HepG2 (cell line): ENCODE results near the gene MLST8. TPM values are rescaled to one million over a fixed set of nuclear protein-coding genes. Genes with fewer than 3 reads are reported as not detected.

Source experiments
- CBX5 ChIP-seq: sonication (generic); formaldehyde crosslinking; IDR thresholded peaks from 2 replicates; pipeline ENCODE4 v1.4.0; 2020; ENCODE audit warnings: missing genetic modification reagents, borderline replicate concordance
- EP300 ChIP-seq, 3 experiments: sonication (generic) in 1 of 3; formaldehyde crosslinking in 1 of 3; IDR thresholded peaks; 2 replicates each; pipeline versions ENCODE4 v1.5.1 to v1.6.1; 2011 to 2020; ENCODE audit warnings: low read depth in 2 of 3, low read length in 2 of 3, borderline replicate concordance in 1 of 3, improper control_type of control experiment in 1 of 3, mild to moderate bottlenecking in 1 of 3, missing genetic modification reagents in 1 of 3, moderate library complexity in 1 of 3
- KDM4B ChIP-seq: sonication (generic); formaldehyde crosslinking; IDR thresholded peaks from 2 replicates; pipeline ENCODE4 v1.4.0; 2020; ENCODE audit warnings: missing genetic modification reagents
- NR2C2 ChIP-seq: sonication (generic); formaldehyde crosslinking; IDR thresholded peaks from 2 replicates; pipeline ENCODE4 v1.4.0; 2020; ENCODE audit warnings: missing genetic modification reagents, mild to moderate bottlenecking, moderate library complexity, borderline replicate concordance
- ZBTB34 ChIP-seq: sonication (generic); formaldehyde crosslinking; IDR thresholded peaks from 2 replicates; pipeline ENCODE4 v1.8.0; 2022; ENCODE audit warnings: mild to moderate bottlenecking, missing genetic modification reagents
- ZNF34 ChIP-seq: sonication (generic); formaldehyde crosslinking; IDR thresholded peaks from 2 replicates; pipeline ENCODE4 v1.4.0; 2020; ENCODE audit warnings: mild to moderate bottlenecking, missing genetic modification reagents, borderline replicate concordance
- ZNF639 ChIP-seq: conservative IDR thresholded peaks from 2 replicates; pipeline ENCODE4 v1.6.1; 2018; ENCODE audit warnings: missing genetic modification reagents
- ZNF724P ChIP-seq: sonication (generic); formaldehyde crosslinking; IDR thresholded peaks from 2 replicates; pipeline ENCODE4 v1.8.0; 2022; ENCODE audit warnings: missing genetic modification reagents, borderline replicate concordance
- ZNF772 ChIP-seq: sonication (generic); formaldehyde crosslinking; IDR thresholded peaks from 2 replicates; pipeline ENCODE4 v1.5.0; 2020; ENCODE audit warnings: mild to moderate bottlenecking, missing genetic modification reagents
- ZSCAN9 ChIP-seq: IDR thresholded peaks from 2 replicates; pipeline ENCODE4 v1.6.1; 2016; ENCODE audit warnings: borderline replicate concordance
- polyA plus RNA-seq, 8 experiments: library from polyadenylated mRNA; depleted of rRNA in 3 of 8; stranded (reverse) in 7 of 8; unstranded in 1 of 8; fragments of >200 nt; fragmentation: Illumina TruSeq in 4 of 8; extraction: Trizol in 4 of 8; gene quantifications; 2 replicates each; pipeline versions ENCODE4 v1.2.1 to v1.2.3, GENCODE V29; 2011 to 2016; ENCODE audit warnings: low read depth in 4 of 8, missing spikeins in 1 of 8, mixed read lengths in 1 of 8; ENCODE audit not compliant: insufficient read depth in 1 of 8
- total RNA-seq, 5 experiments: library from RNA; depleted of rRNA; stranded (reverse); fragments of >200 nt; fragmentation: Illumina TruSeq; extraction: Trizol; gene quantifications; 2 replicates each; pipeline ENCODE4 v1.2.3, GENCODE V29; 2016; ENCODE audit warnings: low read depth in 1 of 5
- TF ChIP-seq, protein P1 (sequence below): sonication (generic); formaldehyde crosslinking; IDR thresholded peaks from 2 replicates; pipeline ENCODE4 v1.4.0; 2020; ENCODE audit warnings: mild to moderate bottlenecking, low read depth, missing genetic modification reagents
- TF ChIP-seq, protein P2 (sequence below): sonication (generic); formaldehyde crosslinking; IDR thresholded peaks from 2 replicates; pipeline ENCODE4 v1.9.0; 2022; ENCODE audit warnings: low read depth, missing genetic modification reagents
- TF ChIP-seq, protein P3 (sequence below): sonication (generic); formaldehyde crosslinking; IDR thresholded peaks from 2 replicates; pipeline ENCODE4 v1.5.1; 2020; ENCODE audit warnings: mild to moderate bottlenecking, missing genetic modification reagents, borderline replicate concordance
- TF ChIP-seq, protein P4 (sequence below): sonication (generic); formaldehyde crosslinking; conservative IDR thresholded peaks from 2 replicates; pipeline ENCODE4 v1.8.1; 2023; ENCODE audit warnings: missing genetic modification reagents

MLST8 gene
- total and polyA plus RNA-seq, 2 of the 13 experiments (the other 11 are each of a cell fraction or from before 2014, with no cell fraction given) = 30.8 to 72.7 TPM

- no peak for TF ChIP-seq ZNF639 (CRISPR knock-in tag)
- TF ChIP-seq, protein P1, sequence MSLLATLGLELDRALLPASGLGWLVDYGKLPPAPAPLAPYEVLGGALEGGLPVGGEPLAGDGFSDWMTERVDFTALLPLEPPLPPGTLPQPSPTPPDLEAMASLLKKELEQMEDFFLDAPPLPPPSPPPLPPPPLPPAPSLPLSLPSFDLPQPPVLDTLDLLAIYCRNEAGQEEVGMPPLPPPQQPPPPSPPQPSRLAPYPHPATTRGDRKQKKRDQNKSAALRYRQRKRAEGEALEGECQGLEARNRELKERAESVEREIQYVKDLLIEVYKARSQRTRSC (CRISPR knock-in tag) = no peak
- TF ChIP-seq, protein P2, sequence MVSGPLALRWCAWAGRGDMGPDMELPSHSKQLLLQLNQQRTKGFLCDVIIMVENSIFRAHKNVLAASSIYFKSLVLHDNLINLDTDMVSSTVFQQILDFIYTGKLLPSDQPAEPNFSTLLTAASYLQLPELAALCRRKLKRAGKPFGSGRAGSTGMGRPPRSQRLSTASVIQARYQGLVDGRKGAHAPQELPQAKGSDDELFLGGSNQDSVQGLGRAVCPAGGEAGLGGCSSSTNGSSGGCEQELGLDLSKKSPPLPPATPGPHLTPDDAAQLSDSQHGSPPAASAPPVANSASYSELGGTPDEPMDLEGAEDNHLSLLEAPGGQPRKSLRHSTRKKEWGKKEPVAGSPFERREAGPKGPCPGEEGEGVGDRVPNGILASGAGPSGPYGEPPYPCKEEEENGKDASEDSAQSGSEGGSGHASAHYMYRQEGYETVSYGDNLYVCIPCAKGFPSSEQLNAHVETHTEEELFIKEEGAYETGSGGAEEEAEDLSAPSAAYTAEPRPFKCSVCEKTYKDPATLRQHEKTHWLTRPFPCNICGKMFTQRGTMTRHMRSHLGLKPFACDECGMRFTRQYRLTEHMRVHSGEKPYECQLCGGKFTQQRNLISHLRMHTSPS = no peak
- no peak for TF ChIP-seq ZNF34 (CRISPR knock-in tag)
- no peak; the same call in 1 of the 2 replicates for TF ChIP-seq CBX5 (CRISPR knock-in tag)
- TF ChIP-seq, protein P3, sequence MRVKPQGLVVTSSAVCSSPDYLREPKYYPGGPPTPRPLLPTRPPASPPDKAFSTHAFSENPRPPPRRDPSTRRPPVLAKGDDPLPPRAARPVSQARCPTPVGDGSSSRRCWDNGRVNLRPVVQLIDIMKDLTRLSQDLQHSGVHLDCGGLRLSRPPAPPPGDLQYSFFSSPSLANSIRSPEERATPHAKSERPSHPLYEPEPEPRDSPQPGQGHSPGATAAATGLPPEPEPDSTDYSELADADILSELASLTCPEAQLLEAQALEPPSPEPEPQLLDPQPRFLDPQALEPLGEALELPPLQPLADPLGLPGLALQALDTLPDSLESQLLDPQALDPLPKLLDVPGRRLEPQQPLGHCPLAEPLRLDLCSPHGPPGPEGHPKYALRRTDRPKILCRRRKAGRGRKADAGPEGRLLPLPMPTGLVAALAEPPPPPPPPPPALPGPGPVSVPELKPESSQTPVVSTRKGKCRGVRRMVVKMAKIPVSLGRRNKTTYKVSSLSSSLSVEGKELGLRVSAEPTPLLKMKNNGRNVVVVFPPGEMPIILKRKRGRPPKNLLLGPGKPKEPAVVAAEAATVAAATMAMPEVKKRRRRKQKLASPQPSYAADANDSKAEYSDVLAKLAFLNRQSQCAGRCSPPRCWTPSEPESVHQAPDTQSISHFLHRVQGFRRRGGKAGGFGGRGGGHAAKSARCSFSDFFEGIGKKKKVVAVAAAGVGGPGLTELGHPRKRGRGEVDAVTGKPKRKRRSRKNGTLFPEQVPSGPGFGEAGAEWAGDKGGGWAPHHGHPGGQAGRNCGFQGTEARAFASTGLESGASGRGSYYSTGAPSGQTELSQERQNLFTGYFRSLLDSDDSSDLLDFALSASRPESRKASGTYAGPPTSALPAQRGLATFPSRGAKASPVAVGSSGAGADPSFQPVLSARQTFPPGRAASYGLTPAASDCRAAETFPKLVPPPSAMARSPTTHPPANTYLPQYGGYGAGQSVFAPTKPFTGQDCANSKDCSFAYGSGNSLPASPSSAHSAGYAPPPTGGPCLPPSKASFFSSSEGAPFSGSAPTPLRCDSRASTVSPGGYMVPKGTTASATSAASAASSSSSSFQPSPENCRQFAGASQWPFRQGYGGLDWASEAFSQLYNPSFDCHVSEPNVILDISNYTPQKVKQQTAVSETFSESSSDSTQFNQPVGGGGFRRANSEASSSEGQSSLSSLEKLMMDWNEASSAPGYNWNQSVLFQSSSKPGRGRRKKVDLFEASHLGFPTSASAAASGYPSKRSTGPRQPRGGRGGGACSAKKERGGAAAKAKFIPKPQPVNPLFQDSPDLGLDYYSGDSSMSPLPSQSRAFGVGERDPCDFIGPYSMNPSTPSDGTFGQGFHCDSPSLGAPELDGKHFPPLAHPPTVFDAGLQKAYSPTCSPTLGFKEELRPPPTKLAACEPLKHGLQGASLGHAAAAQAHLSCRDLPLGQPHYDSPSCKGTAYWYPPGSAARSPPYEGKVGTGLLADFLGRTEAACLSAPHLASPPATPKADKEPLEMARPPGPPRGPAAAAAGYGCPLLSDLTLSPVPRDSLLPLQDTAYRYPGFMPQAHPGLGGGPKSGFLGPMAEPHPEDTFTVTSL (CRISPR knock-in tag) = no peak
- no peak for TF ChIP-seq EP300 (IDR thresholded peaks at IDR 0.05; ENCODE audit: low read depth in 2 of 2, low read length in 2 of 2)
- 0 out of 2 replicates have a peak, but pooled peaks have one; percentile 11 for TF ChIP-seq EP300 (CRISPR knock-in tag; IDR thresholded peaks at IDR 0.05; ENCODE audit: borderline replicate concordance)
- TF ChIP-seq ZSCAN9 = 0 out of 2 replicates have a peak, but pooled peaks have one; percentile 11
- no peak for TF ChIP-seq ZNF724P (CRISPR knock-in tag)
- TF ChIP-seq ZNF772 (CRISPR knock-in tag) = 0 out of 2 replicates have a peak, but pooled peaks have one; percentile 30
- peak; percentile 42; the same call in 1 of the 2 replicates for TF ChIP-seq NR2C2 (CRISPR knock-in tag)
- TF ChIP-seq ZBTB34 = 0 out of 2 replicates have a peak, but pooled peaks have one; percentile 58
- no peak for TF ChIP-seq KDM4B (CRISPR knock-in tag)
- TF ChIP-seq, protein P4, sequence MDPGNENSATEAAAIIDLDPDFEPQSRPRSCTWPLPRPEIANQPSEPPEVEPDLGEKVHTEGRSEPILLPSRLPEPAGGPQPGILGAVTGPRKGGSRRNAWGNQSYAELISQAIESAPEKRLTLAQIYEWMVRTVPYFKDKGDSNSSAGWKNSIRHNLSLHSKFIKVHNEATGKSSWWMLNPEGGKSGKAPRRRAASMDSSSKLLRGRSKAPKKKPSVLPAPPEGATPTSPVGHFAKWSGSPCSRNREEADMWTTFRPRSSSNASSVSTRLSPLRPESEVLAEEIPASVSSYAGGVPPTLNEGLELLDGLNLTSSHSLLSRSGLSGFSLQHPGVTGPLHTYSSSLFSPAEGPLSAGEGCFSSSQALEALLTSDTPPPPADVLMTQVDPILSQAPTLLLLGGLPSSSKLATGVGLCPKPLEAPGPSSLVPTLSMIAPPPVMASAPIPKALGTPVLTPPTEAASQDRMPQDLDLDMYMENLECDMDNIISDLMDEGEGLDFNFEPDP (CRISPR knock-in tag) = 0 out of 2 replicates have a peak, but pooled peaks have one; percentile 57
Measured at GRCh38 chr16:2163211-2163881, 41.9 kb upstream of the MLST8 start (continued).
